Thyroid gland (tissue), 4 donors: Measurements from ENCODE around the gene PEX7. TPM values are rescaled to one million over a fixed set of nuclear protein-coding genes. Genes with fewer than 3 reads are reported as not detected.

Source experiments
- DNase-seq, 2 donors: peaks; one replicate each; pipeline ENCODE4 v3.0.0-alpha.2; 2019
- H3K27ac ChIP-seq, 3 donors: fragments of 200-600 bp; sonication (generic); 1 replicate in 2 of 3; 2 replicates in 1 of 3; pipeline ENCODE4 v1.5.1; 2016 to 2019; ENCODE audit warnings: mild to moderate bottlenecking in 1 of 3, moderate library complexity in 1 of 3
- H3K27me3 ChIP-seq: fragments of 200-600 bp; sonication (generic); one replicate; pipeline ENCODE4 v1.5.1; 2019
- H3K36me3 ChIP-seq, 2 donors: fragments of 200-600 bp; sonication (generic); one replicate each; pipeline ENCODE4 v1.5.1; 2016 to 2019
- H3K4me1 ChIP-seq, 2 donors: fragments of 200-600 bp; sonication (generic); one replicate each; pipeline ENCODE4 v1.5.1; 2017 to 2019
- H3K4me3 ChIP-seq, 3 donors: fragments of 200-600 bp; sonication (generic); replicated peaks in 1 of 3; 1 replicate in 2 of 3; 2 replicates in 1 of 3; pipeline ENCODE4 v1.5.1; 2016; ENCODE audit warnings: mild to moderate bottlenecking in 1 of 3
- H3K9me3 ChIP-seq: fragments of 200-600 bp; sonication (generic); one replicate; pipeline ENCODE4 v1.5.1; 2017
- POLR2A ChIP-seq, 2 donors: fragments of 450-650 bp; IDR thresholded peaks; one replicate each; pipeline ENCODE4 v1.6.1; 2017; ENCODE audit warnings: antibody characterized with exemption in 2 of 2, mild to moderate bottlenecking in 2 of 2, moderate library complexity in 1 of 2
- WGBS, 2 donors: methylation state at CpG; one replicate each; pipeline ENCODE4 v1.1.5; 2017; 5-methylcytosine and 5-hydroxymethylcytosine counted together
- intact Hi-C: fragments of 100-400 bp; cut with DNase I; formaldehyde crosslinking; loops from one replicate; pipeline ENCODE4 v1.15.1; 2023
- total RNA-seq, 4 donors: library from RNA; depleted of rRNA; stranded (reverse); fragments of >200 nt; gene quantifications; one replicate each; pipeline ENCODE4 v1.2.3, GENCODE V29; 2016
- TF ChIP-seq, protein P1 (sequence below), 6 experiments: fragments of 200-600 bp in 3 of 6; fragments of 450-650 bp in 3 of 6; sonication (generic) in 3 of 6; IDR thresholded peaks; one replicate each; pipeline ENCODE4 v1.5.1; 2016 to 2019; ENCODE audit warnings: antibody characterized with exemption in 6 of 6, mild to moderate bottlenecking in 2 of 6, inconsistent platforms in 1 of 6, moderate library complexity in 1 of 6

The PEX7 gene
- total RNA-seq, 4 donors from 2014 or later: 16.4 to 23.9 (median 18.2) TPM

DNA sequence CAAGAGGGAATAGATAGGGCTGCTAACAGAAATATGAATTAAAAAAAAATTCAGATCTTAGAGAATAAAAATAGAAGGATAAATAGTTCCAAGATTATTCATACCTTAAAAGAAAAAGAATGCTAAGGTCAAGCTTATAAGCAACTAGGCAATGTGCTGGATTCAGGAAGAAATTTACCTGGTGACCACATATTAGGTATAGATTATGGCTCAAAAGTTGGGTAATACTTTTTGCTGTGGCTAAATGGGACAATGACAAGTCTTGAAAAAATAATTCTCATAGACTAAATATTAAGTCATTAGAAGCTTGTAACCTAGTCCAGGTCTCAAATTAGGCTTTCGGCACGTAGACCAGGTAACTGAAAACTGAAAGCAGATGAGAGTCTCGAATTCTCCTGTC, 47.3 kb upstream of the PEX7 start:
- Histone ChIP-seq H3K27me3 (no peaks in the 10 kb centered on the region), H3K36me3 (no peaks in the 10 kb centered on the region), H3K4me1 (peaks cover 43 to 65% of the 10 kb centered on the region in 2 donors), H3K4me3 (no peak overlapping the region), H3K9me3 (no peaks in the 10 kb centered on the region), H3K27ac (peak overlapping the region in 2 of 3 donors; percentile 18 to 80)
- no peak for DNase-seq
- no peak for TF ChIP-seq POLR2A (IDR thresholded peaks at IDR 0.05)
- TF ChIP-seq, protein P1, sequence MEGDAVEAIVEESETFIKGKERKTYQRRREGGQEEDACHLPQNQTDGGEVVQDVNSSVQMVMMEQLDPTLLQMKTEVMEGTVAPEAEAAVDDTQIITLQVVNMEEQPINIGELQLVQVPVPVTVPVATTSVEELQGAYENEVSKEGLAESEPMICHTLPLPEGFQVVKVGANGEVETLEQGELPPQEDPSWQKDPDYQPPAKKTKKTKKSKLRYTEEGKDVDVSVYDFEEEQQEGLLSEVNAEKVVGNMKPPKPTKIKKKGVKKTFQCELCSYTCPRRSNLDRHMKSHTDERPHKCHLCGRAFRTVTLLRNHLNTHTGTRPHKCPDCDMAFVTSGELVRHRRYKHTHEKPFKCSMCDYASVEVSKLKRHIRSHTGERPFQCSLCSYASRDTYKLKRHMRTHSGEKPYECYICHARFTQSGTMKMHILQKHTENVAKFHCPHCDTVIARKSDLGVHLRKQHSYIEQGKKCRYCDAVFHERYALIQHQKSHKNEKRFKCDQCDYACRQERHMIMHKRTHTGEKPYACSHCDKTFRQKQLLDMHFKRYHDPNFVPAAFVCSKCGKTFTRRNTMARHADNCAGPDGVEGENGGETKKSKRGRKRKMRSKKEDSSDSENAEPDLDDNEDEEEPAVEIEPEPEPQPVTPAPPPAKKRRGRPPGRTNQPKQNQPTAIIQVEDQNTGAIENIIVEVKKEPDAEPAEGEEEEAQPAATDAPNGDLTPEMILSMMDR (IDR thresholded peaks at IDR 0.05): no peak
- WGBS, 2 donors: 90 to 96% methylated on average over 3 of the region's 3 CpGs
- intact Hi-C loops: no loop called here

DNA sequence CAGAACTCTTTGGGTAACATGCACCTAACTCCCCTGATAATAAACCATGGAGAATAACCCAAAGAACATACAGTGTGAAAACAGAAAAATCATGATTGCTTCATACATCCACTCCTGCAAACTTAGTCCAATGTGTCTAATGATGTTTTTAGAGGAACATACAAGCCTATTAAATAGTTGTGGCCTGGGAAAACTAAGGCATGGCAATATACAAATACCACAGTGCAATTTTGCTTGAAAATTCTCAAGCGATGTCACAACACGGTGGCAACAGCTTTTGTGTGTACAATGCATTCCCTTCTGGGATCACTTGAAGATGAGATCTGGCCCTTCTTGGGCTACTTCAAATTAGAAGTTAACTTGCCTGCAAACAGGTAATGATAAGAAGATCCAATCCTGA, 46.8 kb upstream of the PEX7 start:
- intact Hi-C loops: no loop called here
- Histone ChIP-seq H3K4me1 (peaks cover 47 to 70% of the 10 kb centered on the region in 2 donors), H3K36me3 (no peaks in the 10 kb centered on the region), H3K27me3 (no peaks in the 10 kb centered on the region), H3K4me3 (no peak overlapping the region), H3K27ac (peak overlapping the region in 2 of 3 donors; percentile 18 to 80), H3K9me3 (no peaks in the 10 kb centered on the region)
- no peak for TF ChIP-seq POLR2A (IDR thresholded peaks at IDR 0.05)
- TF ChIP-seq, protein P1 (IDR thresholded peaks at IDR 0.05): no peak
- DNase-seq: no peak
- WGBS, 2 donors: 72 to 89% methylated on average over 2 of the region's 2 CpGs

DNA sequence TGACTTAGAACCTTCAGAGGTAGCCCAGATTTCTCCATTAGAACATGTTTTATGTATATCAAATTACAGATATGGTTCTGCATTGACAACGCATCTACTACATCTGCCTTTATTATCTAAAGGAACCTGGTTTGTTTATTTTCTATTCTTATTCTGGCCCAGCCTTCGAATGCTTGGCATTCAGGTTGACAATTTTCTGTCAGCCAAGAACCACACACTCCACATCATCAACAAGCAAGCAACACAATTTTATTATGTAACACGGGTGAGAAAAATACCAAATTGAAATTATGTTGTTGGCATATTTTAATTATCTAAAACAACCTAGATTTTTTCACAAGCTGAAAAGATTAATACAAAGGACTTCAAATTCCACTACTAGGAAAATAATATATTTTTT, 44.7 kb upstream of the PEX7 start:
- intact Hi-C loops: no loop called here
- WGBS, 2 donors: 83 to 85% methylated on average over 3 of the region's 3 CpGs
- Histone ChIP-seq H3K4me1 (peaks cover 46 to 69% of the 10 kb centered on the region in 2 donors), H3K27me3 (no peaks in the 10 kb centered on the region), H3K4me3 (no peak overlapping the region), H3K9me3 (no peaks in the 10 kb centered on the region), H3K36me3 (no peaks in the 10 kb centered on the region), H3K27ac (no peak overlapping the region)
- TF ChIP-seq POLR2A (IDR thresholded peaks at IDR 0.05): no peak
- TF ChIP-seq, protein P1 (IDR thresholded peaks at IDR 0.05): no peak
- DNase-seq: no peak

DNA sequence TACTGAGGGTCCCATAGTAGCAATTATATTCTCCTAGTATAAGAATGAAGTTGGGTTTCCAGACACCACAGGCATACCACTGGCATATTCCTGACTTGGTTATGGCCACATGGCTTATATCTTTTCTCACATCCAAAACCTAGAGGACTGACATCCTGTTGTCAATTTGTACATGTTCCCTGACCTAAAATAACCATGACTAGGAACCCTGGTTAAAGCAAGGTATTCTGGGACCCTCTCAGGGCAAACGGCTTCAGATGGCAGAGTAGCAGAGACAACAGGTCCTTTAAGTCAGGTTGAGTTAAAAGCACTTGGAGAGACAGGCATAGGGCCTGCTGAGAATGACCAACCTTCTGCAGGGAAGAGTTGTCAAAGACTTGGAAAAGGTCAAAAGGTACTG, 42.7 kb upstream of the PEX7 start:
- Histone ChIP-seq H3K9me3 (no peaks in the 10 kb centered on the region), H3K27ac (peak overlapping the region in 1 of 3 donors; percentile 15), H3K4me3 (no peak overlapping the region), H3K27me3 (no peaks in the 10 kb centered on the region), H3K36me3 (no peaks in the 10 kb centered on the region), H3K4me1 (peaks cover 46 to 67% of the 10 kb centered on the region in 2 donors)
- TF ChIP-seq, protein P1 (IDR thresholded peaks at IDR 0.05): no peak
- TF ChIP-seq POLR2A (IDR thresholded peaks at IDR 0.05): no peak
- DNase-seq: no peak
- WGBS, 2 donors: 42 to 61% methylated on average over 1 of the region's 1 CpG
- intact Hi-C loops: no loop called here

DNA sequence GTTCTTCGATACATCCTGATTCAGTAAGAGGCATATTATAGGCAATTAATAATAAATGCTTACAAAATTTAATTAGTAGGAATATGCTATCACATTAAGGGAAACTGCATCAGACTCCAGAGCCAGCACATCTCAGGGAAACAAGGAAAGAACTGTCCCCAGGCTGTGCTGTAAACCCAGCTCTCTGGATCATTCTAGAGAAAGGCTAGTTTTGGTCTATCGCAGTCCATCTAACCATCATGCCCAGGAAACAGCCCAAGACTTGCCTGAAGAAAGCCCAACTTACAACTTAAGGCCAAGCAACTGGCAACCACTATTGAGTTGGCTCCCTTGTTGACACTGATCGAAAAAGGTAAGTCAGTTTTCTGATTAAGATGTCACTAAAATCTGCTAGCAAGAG, 41.4 kb upstream of the PEX7 start:
- intact Hi-C loops: no loop called here
- H3K27me3 ChIP-seq: no peaks in the 10 kb centered on the region
- H3K4me3 ChIP-seq: no peak overlapping the region
- no peaks in the 10 kb centered on the region for H3K9me3 ChIP-seq
- H3K27ac ChIP-seq: no peak overlapping the region
- H3K4me1 ChIP-seq: peaks cover 49 to 64% of the 10 kb centered on the region in 2 donors
- no peaks in the 10 kb centered on the region for H3K36me3 ChIP-seq
- WGBS, 2 donors: 97 to 98% methylated on average over 3 of the region's 3 CpGs
- DNase-seq: no peak
- TF ChIP-seq, protein P1 (IDR thresholded peaks at IDR 0.05): no peak
- no peak for TF ChIP-seq POLR2A (IDR thresholded peaks at IDR 0.05)
